CD4-positive, alpha-beta T cell (primary cell): ENCODE results near the gene C6. TPM values are rescaled to one million over a fixed set of nuclear protein-coding genes. Genes with fewer than 3 reads are reported as not detected.

Source experiments
- ATAC-seq: fragments of 200-7000 bp; cut with Tn5 transposase; one replicate; pipeline ENCODE4 v1.10.0; 2022; ENCODE audit warnings: mild to moderate bottlenecking; ENCODE audit not compliant: poor library complexity
- CTCF ChIA-PET: fragments of 350-600 bp; sonication (Branson Sonifier 250); formaldehyde crosslinking; loops from one replicate; lab custom pipeline; 2021; ENCODE audit warnings: antibody characterized with exemption, inconsistent platforms; lab: Charles Lee
- POLR2A ChIA-PET: fragments of 350-600 bp; sonication (Branson Sonifier 250); formaldehyde crosslinking; loops from one replicate; lab custom pipeline; 2021; ENCODE audit warnings: antibody characterized with exemption, inconsistent platforms; lab: Charles Lee
- DNase-seq, 14 experiments: peaks; one replicate each; pipeline ENCODE4 v3.0.0-alpha.2; 2013 to 2020; ENCODE audit warnings: mixed read lengths in 2 of 14
- H3K27ac ChIP-seq, 2 donors: one replicate each; pipeline versions ENCODE4 v1.5.1 to v1.7.0; 2013; ENCODE audit warnings: low read length in 2 of 2, low read depth in 1 of 2, mild to moderate bottlenecking in 1 of 2
- H3K27me3 ChIP-seq, 2 experiments: 1 replicate in 1 of 2; 2 replicates in 1 of 2; pipeline versions ENCODE4 v1.6.1 to v1.7.0; 2013; ENCODE audit warnings: low read length in 2 of 2, control low read depth in 1 of 2, mild to moderate bottlenecking in 1 of 2, moderate library complexity in 1 of 2; ENCODE audit not compliant: insufficient read depth in 2 of 2, control insufficient read depth in 1 of 2
- H3K36me3 ChIP-seq: one replicate; pipeline ENCODE4 v1.6.1; 2013; ENCODE audit warnings: low read length, control low read depth; ENCODE audit not compliant: insufficient read depth
- H3K4me1 ChIP-seq: one replicate; pipeline ENCODE4 v1.6.1; 2013; ENCODE audit warnings: low read length, control low read depth; ENCODE audit not compliant: insufficient read depth
- H3K4me3 ChIP-seq: one replicate; pipeline ENCODE4 v1.5.1; 2013; ENCODE audit warnings: mild to moderate bottlenecking, low read length, moderate library complexity
- H3K9me3 ChIP-seq, 2 experiments: 1 replicate in 1 of 2; 2 replicates in 1 of 2; pipeline versions ENCODE4 v1.6.1 to v1.7.0; 2013; ENCODE audit warnings: low read length in 2 of 2, mild to moderate bottlenecking in 2 of 2, control low read depth in 1 of 2, moderate library complexity in 1 of 2; ENCODE audit not compliant: control insufficient read depth in 1 of 2, insufficient read depth in 1 of 2
- H3K27ac Mint-ChIP-seq: one replicate; pipeline ENCODE4 v1.8.0; 2020; ENCODE audit warnings: mixed read lengths
- H3K27me3 Mint-ChIP-seq: one replicate; pipeline ENCODE4 v1.8.0; 2021; ENCODE audit warnings: mixed read lengths
- H3K36me3 Mint-ChIP-seq: one replicate; pipeline ENCODE4 v1.8.0; 2021; ENCODE audit warnings: low read depth, mixed read lengths
- H3K4me1 Mint-ChIP-seq: one replicate; pipeline ENCODE4 v1.8.0; 2021; ENCODE audit warnings: low read depth, mixed read lengths
- H3K4me3 Mint-ChIP-seq: one replicate; pipeline ENCODE4 v1.8.0; 2020; ENCODE audit warnings: mild to moderate bottlenecking, mixed read lengths
- H3K9me3 Mint-ChIP-seq: one replicate; pipeline ENCODE4 v1.8.0; 2020; ENCODE audit warnings: mixed read lengths
- CTCF ChIP-seq: fragments of 200-600 bp; IDR thresholded peaks from one replicate; pipeline ENCODE4 v1.8.0; 2022; ENCODE audit warnings: antibody characterized with exemption, mild to moderate bottlenecking
- intact Hi-C, 2 experiments: fragments of 100-400 bp; cut with DNase I in 1 of 2; cut with micrococcal nuclease in 1 of 2; formaldehyde crosslinking; loops; one replicate each; pipeline versions ENCODE4 v1.15.1 to v1.9.0; 2023 to 2025; cut with DNase I, micrococcal nuclease
- total RNA-seq, 174 experiments: library from RNA in 2 of 174; stranded (reverse) in 2 of 174; gene quantifications; one replicate each; pipeline ENCODE4 v1.2.3 and lab custom pipeline; 2021 to 2026

The C6 gene
- total RNA-seq, 2 experiments from 2014 or later, result not detected

- Histone ChIP-seq H3K27ac (no peak overlapping the region), H3K4me3 (no peak overlapping the region), H3K4me1 (no peaks in the 10 kb centered on the region), H3K27me3 (no peaks in the 10 kb centered on the region), H3K36me3 (no peaks in the 10 kb centered on the region), H3K9me3 (no peaks in the 10 kb centered on the region)
- no peak for ATAC-seq
- H3K4me3 Mint-ChIP-seq, result no peak overlapping the region
- CTCF ChIA-PET, result no interaction called here
- intact Hi-C loops, result no loop called here
- TF ChIP-seq CTCF, result no peak
- no peaks in the 10 kb centered on the region for H3K27me3 Mint-ChIP-seq
- H3K4me1 Mint-ChIP-seq, result no peaks in the 10 kb centered on the region
- no peak for DNase-seq
- H3K27ac Mint-ChIP-seq, result no peak overlapping the region
- H3K9me3 Mint-ChIP-seq, result no peaks in the 10 kb centered on the region
- POLR2A ChIA-PET, result no interaction called here
- no peaks in the 10 kb centered on the region for H3K36me3 Mint-ChIP-seq
Measured at GRCh38 chr5:41157272-41157894, 55.9 kb downstream of the C6 start.

- Mint-ChIP-seq H3K27ac (no peak overlapping the region), H3K4me3 (no peak overlapping the region), H3K36me3 (no peaks in the 10 kb centered on the region), H3K4me1 (no peaks in the 10 kb centered on the region), H3K27me3 (no peaks in the 10 kb centered on the region), H3K9me3 (no peaks in the 10 kb centered on the region)
- no peaks in the 10 kb centered on the region for H3K36me3 ChIP-seq
- intact Hi-C loops, result no loop called here
- H3K4me3 ChIP-seq, result no peak overlapping the region
- H3K9me3 ChIP-seq, result no peaks in the 10 kb centered on the region
- no peaks in the 10 kb centered on the region for H3K27me3 ChIP-seq
- DNase-seq, result no peak
- TF ChIP-seq CTCF, result no peak
- ChIA-PET POLR2A (no interaction called here), CTCF (no interaction called here)
- ATAC-seq, result no peak
- no peak overlapping the region for H3K27ac ChIP-seq
- no peaks in the 10 kb centered on the region for H3K4me1 ChIP-seq
Measured at GRCh38 chr5:41156739-41157138, 56.6 kb downstream of the C6 start.

- H3K27me3 ChIP-seq, result no peaks in the 10 kb centered on the region
- Mint-ChIP-seq H3K36me3 (no peaks in the 10 kb centered on the region), H3K4me3 (no peak overlapping the region), H3K27me3 (no peaks in the 10 kb centered on the region), H3K4me1 (no peaks in the 10 kb centered on the region), H3K9me3 (peaks cover 2% of the 10 kb centered on the region), H3K27ac (no peak overlapping the region)
- no peak overlapping the region for H3K4me3 ChIP-seq
- no peaks in the 10 kb centered on the region for H3K9me3 ChIP-seq
- H3K4me1 ChIP-seq, result no peaks in the 10 kb centered on the region
- DNase-seq, result no peak
- ChIA-PET CTCF (no interaction called here), POLR2A (no interaction called here)
- H3K27ac ChIP-seq, result no peak overlapping the region
- TF ChIP-seq CTCF, result no peak
- intact Hi-C loops, result no loop called here
- ATAC-seq, result no peak
- H3K36me3 ChIP-seq, result no peaks in the 10 kb centered on the region
Measured at GRCh38 chr5:41154491-41154890, 58.8 kb downstream of the C6 start.
